Measurements from ENCODE around the gene GNLY. TPM values are rescaled to one million over a fixed set of nuclear protein-coding genes. Genes with fewer than 3 reads are reported as not detected.

Gene GNLY
- total and polyA plus RNA-seq, 10 donors = 13.1 to 87.8 (median 35.2) TPM

DNA sequence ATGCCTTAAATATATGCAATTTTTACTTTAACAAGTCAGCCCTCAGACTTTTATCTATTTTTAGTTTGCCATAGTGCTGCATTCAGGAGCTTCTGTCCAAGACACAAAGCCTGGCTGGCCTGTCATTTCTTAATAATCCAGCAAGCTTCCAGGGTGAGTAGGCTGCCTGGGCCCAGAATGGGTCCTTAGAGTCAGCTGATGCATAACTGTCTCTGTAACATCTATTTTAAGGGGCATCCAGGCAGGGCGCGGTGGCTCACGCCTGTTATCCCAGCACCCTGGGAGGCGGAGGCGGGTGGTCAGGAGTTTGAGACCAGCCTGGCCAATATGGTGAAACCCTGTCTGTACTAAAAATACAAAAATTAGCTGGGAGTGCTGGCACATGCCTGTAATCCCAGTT lies 11.8 kb upstream of the GNLY start:
- H3K9me3 ChIP-seq = no peaks in the 10 kb centered on the region
- H3K27ac ChIP-seq = peak overlapping the region in 1 of 8 donors; percentile 4
- peaks cover 0 to 22% (median 12%) of the 10 kb centered on the region in 6 donors for H3K4me1 ChIP-seq
- peaks cover 0 to 20% (median 0%) of the 10 kb centered on the region in 7 donors for H3K27me3 ChIP-seq (replicated peaks in 1 of 7)
- DNase-seq = no peak
- no peaks in the 10 kb centered on the region for H3K36me3 ChIP-seq
- 96 to 100% (median 98%) methylated on average over 5 of the region's 5 CpGs for whole genome bisulfite sequencing, 5 donors
- TF ChIP-seq, protein P1, sequence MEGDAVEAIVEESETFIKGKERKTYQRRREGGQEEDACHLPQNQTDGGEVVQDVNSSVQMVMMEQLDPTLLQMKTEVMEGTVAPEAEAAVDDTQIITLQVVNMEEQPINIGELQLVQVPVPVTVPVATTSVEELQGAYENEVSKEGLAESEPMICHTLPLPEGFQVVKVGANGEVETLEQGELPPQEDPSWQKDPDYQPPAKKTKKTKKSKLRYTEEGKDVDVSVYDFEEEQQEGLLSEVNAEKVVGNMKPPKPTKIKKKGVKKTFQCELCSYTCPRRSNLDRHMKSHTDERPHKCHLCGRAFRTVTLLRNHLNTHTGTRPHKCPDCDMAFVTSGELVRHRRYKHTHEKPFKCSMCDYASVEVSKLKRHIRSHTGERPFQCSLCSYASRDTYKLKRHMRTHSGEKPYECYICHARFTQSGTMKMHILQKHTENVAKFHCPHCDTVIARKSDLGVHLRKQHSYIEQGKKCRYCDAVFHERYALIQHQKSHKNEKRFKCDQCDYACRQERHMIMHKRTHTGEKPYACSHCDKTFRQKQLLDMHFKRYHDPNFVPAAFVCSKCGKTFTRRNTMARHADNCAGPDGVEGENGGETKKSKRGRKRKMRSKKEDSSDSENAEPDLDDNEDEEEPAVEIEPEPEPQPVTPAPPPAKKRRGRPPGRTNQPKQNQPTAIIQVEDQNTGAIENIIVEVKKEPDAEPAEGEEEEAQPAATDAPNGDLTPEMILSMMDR (IDR thresholded peaks at IDR 0.05 in 8 of 11, conservative IDR thresholded peaks at IDR 0.05 in 3 of 11) = no peak
- TF ChIP-seq POLR2A (IDR thresholded peaks at IDR 0.05) (no peak), POLR2AphosphoS5 (IDR thresholded peaks at IDR 0.05) (no peak)
- intact Hi-C loops (cut with DNase I; ENCODE audit: low total_unique reads) = no loop called here
- no peak overlapping the region for H3K4me3 ChIP-seq

DNA sequence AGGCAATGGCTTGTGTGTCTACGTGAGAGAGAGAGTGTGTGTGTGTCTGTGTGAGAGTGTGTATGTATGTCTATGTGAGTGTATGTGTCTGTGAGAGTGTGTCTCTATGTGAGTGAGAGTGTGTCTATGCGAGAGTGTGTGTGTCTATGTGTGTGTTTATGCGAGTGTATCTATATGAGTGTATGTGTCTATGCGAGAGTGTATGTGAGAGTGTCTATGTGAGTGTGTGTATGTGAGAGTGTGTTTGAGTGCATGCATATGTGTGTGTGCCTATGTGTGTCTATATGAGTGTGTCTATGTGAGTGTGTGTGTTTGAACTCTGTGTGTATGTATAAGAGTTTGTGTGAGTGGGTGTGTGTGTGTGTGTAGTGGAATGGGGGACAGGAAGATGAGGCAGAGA lies 9.8 kb upstream of the GNLY start:
- Histone ChIP-seq H3K9me3 (no peaks in the 10 kb centered on the region), H3K36me3 (no peaks in the 10 kb centered on the region), H3K27ac (peak overlapping the region in 1 of 8 donors; percentile 58), H3K4me1 (peaks cover 0 to 8% (median 2%) of the 10 kb centered on the region in 6 donors), H3K27me3 (replicated peaks in 1 of 7) (peaks cover 0 to 12% (median 0%) of the 10 kb centered on the region in 7 donors), H3K4me3 (no peak overlapping the region)
- TF ChIP-seq, protein P1 (IDR thresholded peaks at IDR 0.05 in 8 of 11, conservative IDR thresholded peaks at IDR 0.05 in 3 of 11) = no peak
- no peak for TF ChIP-seq POLR2A (IDR thresholded peaks at IDR 0.05)
- no peak for TF ChIP-seq POLR2AphosphoS5 (IDR thresholded peaks at IDR 0.05)
- intact Hi-C loops (cut with DNase I; ENCODE audit: low total_unique reads) = no loop called here
- no peak for DNase-seq
- WGBS, 5 donors = 92 to 98% (median 93%) methylated on average over 4 of the region's 4 CpGs

DNA sequence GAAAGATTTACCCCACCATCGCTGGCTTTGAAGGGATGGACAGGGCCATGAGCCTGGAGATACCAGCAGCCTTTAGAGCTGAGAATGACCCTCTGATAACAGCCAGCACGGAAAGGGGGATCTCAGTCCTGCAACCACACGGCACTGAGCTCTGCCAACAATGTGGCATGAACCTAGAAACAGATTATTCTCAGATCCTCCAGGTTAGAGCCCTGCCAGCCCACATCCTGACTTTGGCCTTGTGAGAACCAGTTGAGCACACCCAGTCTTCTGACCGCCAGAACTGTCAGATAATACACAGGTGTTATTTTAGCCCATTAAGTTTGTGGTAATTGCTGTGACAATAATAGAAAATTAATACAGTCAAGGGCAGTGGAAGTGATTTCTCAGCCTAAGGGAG lies 9.4 kb upstream of the GNLY start:
- Histone ChIP-seq H3K4me1 (peaks cover 0 to 4% (median 0%) of the 10 kb centered on the region in 6 donors), H3K9me3 (no peaks in the 10 kb centered on the region), H3K36me3 (no peaks in the 10 kb centered on the region), H3K4me3 (no peak overlapping the region), H3K27ac (peak overlapping the region in 1 of 8 donors; percentile 58), H3K27me3 (replicated peaks in 1 of 7) (peaks cover 0 to 8% (median 0%) of the 10 kb centered on the region in 7 donors)
- DNase-seq = no peak
- 58 to 79% (median 63%) methylated on average over 4 of the region's 4 CpGs for WGBS, 5 donors
- intact Hi-C loops (cut with DNase I; ENCODE audit: low total_unique reads) = no loop called here
- TF ChIP-seq, protein P1 (IDR thresholded peaks at IDR 0.05 in 8 of 11, conservative IDR thresholded peaks at IDR 0.05 in 3 of 11) = no peak
- TF ChIP-seq POLR2A (IDR thresholded peaks at IDR 0.05) = no peak
- no peak for TF ChIP-seq POLR2AphosphoS5 (IDR thresholded peaks at IDR 0.05)

DNA sequence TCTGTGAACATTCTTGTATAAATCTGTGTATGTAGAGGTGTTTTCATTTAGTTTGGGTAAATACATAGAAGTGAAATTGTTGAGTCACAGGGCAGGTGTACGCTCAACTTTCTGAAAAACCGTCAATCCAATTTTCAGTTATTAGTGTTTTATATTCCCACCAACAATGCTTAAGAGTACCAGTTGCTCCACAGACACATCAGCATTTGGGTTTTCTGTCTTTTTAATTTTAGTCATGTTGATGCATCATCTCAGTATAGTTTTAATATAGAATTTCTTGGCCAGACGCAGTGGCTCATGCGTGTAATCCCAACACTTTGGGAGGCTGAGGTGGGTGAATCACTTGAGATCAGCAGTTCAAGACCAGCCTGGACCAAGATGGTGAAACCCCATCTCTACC lies 3.2 kb upstream of the GNLY start:
- WGBS, 5 donors = 85 to 96% (median 92%) methylated on average over 4 of the region's 4 CpGs
- no peaks in the 10 kb centered on the region for H3K27me3 ChIP-seq (replicated peaks in 1 of 7)
- no peak overlapping the region for H3K27ac ChIP-seq
- intact Hi-C loops (cut with DNase I; ENCODE audit: low total_unique reads) = no loop called here
- no peak for DNase-seq
- no peaks in the 10 kb centered on the region for H3K9me3 ChIP-seq
- peaks cover 0 to 12% (median 0%) of the 10 kb centered on the region in 6 donors for H3K4me1 ChIP-seq
- TF ChIP-seq POLR2A (IDR thresholded peaks at IDR 0.05) = no peak
- TF ChIP-seq, protein P1 (IDR thresholded peaks at IDR 0.05 in 8 of 11, conservative IDR thresholded peaks at IDR 0.05 in 3 of 11) = no peak
- TF ChIP-seq POLR2AphosphoS5 (IDR thresholded peaks at IDR 0.05) = no peak
- no peak overlapping the region for H3K4me3 ChIP-seq
- no peaks in the 10 kb centered on the region for H3K36me3 ChIP-seq

Data from spleen (tissue), 11 donors.